ENCODE data around the gene ZBTB20.

DNA sequence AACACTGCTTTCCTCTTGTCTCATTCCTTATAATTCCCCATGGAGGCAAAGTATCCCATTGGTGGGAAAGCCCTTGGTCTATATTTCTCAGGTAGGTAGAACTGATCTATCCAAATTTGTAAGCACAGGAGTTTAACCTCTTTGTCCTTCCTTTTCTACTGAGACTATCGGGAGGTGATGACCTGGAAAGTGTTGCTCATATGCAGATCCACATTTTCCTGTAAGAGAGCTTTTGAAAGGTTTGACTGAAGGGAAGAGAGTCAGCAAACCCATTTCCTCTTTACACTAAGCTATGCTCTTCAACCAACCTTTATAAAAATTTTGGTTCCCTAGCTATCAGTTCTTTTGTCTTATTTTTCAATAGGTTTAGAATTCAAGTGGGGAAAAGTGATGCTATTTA lies 652.6 kb downstream of the ZBTB20 start:
- TF ChIP-seq, protein P1, sequence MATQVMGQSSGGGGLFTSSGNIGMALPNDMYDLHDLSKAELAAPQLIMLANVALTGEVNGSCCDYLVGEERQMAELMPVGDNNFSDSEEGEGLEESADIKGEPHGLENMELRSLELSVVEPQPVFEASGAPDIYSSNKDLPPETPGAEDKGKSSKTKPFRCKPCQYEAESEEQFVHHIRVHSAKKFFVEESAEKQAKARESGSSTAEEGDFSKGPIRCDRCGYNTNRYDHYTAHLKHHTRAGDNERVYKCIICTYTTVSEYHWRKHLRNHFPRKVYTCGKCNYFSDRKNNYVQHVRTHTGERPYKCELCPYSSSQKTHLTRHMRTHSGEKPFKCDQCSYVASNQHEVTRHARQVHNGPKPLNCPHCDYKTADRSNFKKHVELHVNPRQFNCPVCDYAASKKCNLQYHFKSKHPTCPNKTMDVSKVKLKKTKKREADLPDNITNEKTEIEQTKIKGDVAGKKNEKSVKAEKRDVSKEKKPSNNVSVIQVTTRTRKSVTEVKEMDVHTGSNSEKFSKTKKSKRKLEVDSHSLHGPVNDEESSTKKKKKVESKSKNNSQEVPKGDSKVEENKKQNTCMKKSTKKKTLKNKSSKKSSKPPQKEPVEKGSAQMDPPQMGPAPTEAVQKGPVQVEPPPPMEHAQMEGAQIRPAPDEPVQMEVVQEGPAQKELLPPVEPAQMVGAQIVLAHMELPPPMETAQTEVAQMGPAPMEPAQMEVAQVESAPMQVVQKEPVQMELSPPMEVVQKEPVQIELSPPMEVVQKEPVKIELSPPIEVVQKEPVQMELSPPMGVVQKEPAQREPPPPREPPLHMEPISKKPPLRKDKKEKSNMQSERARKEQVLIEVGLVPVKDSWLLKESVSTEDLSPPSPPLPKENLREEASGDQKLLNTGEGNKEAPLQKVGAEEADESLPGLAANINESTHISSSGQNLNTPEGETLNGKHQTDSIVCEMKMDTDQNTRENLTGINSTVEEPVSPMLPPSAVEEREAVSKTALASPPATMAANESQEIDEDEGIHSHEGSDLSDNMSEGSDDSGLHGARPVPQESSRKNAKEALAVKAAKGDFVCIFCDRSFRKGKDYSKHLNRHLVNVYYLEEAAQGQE (IDR thresholded peaks at IDR 0.05; ENCODE audit: insufficient read depth in 1 of 2, low read depth in 2 of 2, low read length in 2 of 2) = no peak
- TF ChIP-seq POLR2AphosphoS5 (IDR thresholded peaks at IDR 0.05; ENCODE audit: low read depth, low read length) (no peak), TAF1 (IDR thresholded peaks at IDR 0.05; ENCODE audit: borderline replicate concordance, insufficient read depth, low read length) (no peak), SIN3A (IDR thresholded peaks at IDR 0.05; ENCODE audit: borderline replicate concordance, insufficient read depth, low read length) (no peak), FOXP2 (optimal IDR thresholded peaks at IDR 0.05; ENCODE audit: borderline replicate concordance, extremely low read depth, extremely low read length, insufficient read depth) (no peak)
